DOHH2 (cell line): Measurements from ENCODE around the gene MGAT4C.

Source experiments
- H3F3A ChIP-seq: fragments of 200-600 bp; sonication (generic), shearing (Covaris generic); 2 replicates; pipeline ENCODE4 v1.6.0; 2016; ENCODE audit warnings: antibody characterized with exemption, mild to moderate bottlenecking; ENCODE audit not compliant: control insufficient read depth, insufficient read depth
- H3K27ac ChIP-seq: fragments of 200-600 bp; sonication (generic); 2 replicates; pipeline ENCODE4 v1.5.1; 2014; ENCODE audit warnings: low read depth, mild to moderate bottlenecking, low read length, moderate library complexity
- H3K27me3 ChIP-seq: fragments of 200-600 bp; sonication (generic); 2 replicates; pipeline ENCODE4 v1.6.1; 2014; ENCODE audit warnings: mild to moderate bottlenecking, low read length, mixed read lengths; ENCODE audit not compliant: control insufficient read depth
- H3K36me3 ChIP-seq: fragments of 200-600 bp; sonication (generic); 2 replicates; pipeline ENCODE4 v1.6.1; 2014; ENCODE audit warnings: mild to moderate bottlenecking, low read length, moderate library complexity, mixed read lengths; ENCODE audit not compliant: control insufficient read depth
- H3K4me1 ChIP-seq: fragments of 200-600 bp; sonication (generic); 2 replicates; pipeline ENCODE4 v1.6.1; 2014; ENCODE audit warnings: mild to moderate bottlenecking, low read length, mixed read lengths; ENCODE audit not compliant: control insufficient read depth
- H3K4me2 ChIP-seq: fragments of 200-600 bp; sonication (generic); 2 replicates; pipeline ENCODE4 v1.6.0; 2014; ENCODE audit warnings: mild to moderate bottlenecking, low read length, moderate library complexity
- H3K4me3 ChIP-seq: fragments of 200-600 bp; sonication (generic); 2 replicates; pipeline ENCODE4 v1.5.1; 2014; ENCODE audit warnings: mild to moderate bottlenecking, low read length, mixed read lengths
- H3K79me2 ChIP-seq: fragments of 200-600 bp; sonication (generic); 2 replicates; pipeline ENCODE4 v1.6.1; 2014; ENCODE audit warnings: mild to moderate bottlenecking, low read length, mixed read lengths; ENCODE audit not compliant: control insufficient read depth
- H3K9me2 ChIP-seq: fragments of 200-600 bp; sonication (generic); replicated peaks from 2 replicates; pipeline ENCODE4 v1.6.1; 2014; ENCODE audit warnings: mild to moderate bottlenecking, low read length, mixed read lengths; ENCODE audit not compliant: control insufficient read depth
- H3K9me3 ChIP-seq: fragments of 200-600 bp; sonication (generic); 2 replicates; pipeline ENCODE4 v1.6.1; 2014; ENCODE audit warnings: antibody characterized with exemption, low read length, mixed read lengths; ENCODE audit not compliant: control insufficient read depth, insufficient read depth
- H4K20me1 ChIP-seq: fragments of 200-600 bp; sonication (generic); 2 replicates; pipeline ENCODE4 v1.6.0; 2014; ENCODE audit warnings: low read depth, mild to moderate bottlenecking, antibody characterized with exemption, low read length, moderate library complexity; ENCODE audit not compliant: control insufficient read depth, insufficient read depth
- CTCF ChIP-seq: fragments of 200-600 bp; sonication (generic); IDR thresholded peaks from one replicate; pipeline ENCODE4 v1.5.1; 2014; ENCODE audit warnings: antibody characterized with exemption, mild to moderate bottlenecking, low read depth, low read length; ENCODE audit not compliant: poor library complexity, severe bottlenecking
- EZH2phosphoT487 ChIP-seq: fragments of 200-600 bp; sonication (generic); IDR thresholded peaks from 2 replicates; pipeline ENCODE4 v1.6.1; 2017; ENCODE audit warnings: borderline replicate concordance, mild to moderate bottlenecking, antibody characterized with exemption, low read length, moderate library complexity, mixed read lengths

The MGAT4C gene

GRCh38 chr12:85971800-85972199, 284.4 kb downstream of the MGAT4C start:
- TF ChIP-seq CTCF: no peak
- no peak for TF ChIP-seq EZH2phosphoT487
- H3K79me2 ChIP-seq: no peaks in the 10 kb centered on the region
- H3F3A ChIP-seq: no peaks in the 10 kb centered on the region
- H3K27me3 ChIP-seq: no peaks in the 10 kb centered on the region
- H3K4me1 ChIP-seq: no peaks in the 10 kb centered on the region
- H3K4me3 ChIP-seq: no peak overlapping the region
- H4K20me1 ChIP-seq: no peaks in the 10 kb centered on the region
- H3K9me3 ChIP-seq: no peaks in the 10 kb centered on the region
- H3K36me3 ChIP-seq: no peaks in the 10 kb centered on the region
- H3K9me2 ChIP-seq: no peaks in the 10 kb centered on the region
- no peak overlapping the region for H3K4me2 ChIP-seq
- no peak overlapping the region for H3K27ac ChIP-seq

DNA sequence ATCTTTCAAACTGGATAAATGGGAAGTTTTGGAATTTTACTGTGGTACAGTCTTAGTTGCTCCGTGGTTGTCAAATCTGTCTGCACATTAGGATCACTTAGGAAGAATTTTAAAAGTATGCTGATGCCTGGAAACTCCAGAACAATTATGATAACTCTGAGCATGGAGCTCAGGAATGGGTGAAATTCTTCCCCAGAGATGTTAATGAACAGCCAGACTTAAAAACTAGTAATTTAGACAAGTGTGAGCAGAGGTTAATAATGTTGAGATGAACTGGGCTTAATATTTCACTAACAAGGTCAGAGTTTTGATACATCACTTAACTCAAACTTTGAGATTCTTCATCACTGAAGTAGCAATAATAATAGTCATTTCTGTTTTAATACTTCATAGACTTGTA, 287.6 kb downstream of the MGAT4C start:
- Histone ChIP-seq H3K4me2 (no peak overlapping the region), H3K36me3 (no peaks in the 10 kb centered on the region), H3K4me3 (no peak overlapping the region), H3K9me3 (no peaks in the 10 kb centered on the region), H4K20me1 (no peaks in the 10 kb centered on the region), H3K4me1 (no peaks in the 10 kb centered on the region), H3K9me2 (no peaks in the 10 kb centered on the region), H3K27me3 (no peaks in the 10 kb centered on the region), H3K27ac (no peak overlapping the region), H3F3A (no peaks in the 10 kb centered on the region), H3K79me2 (no peaks in the 10 kb centered on the region)
- TF ChIP-seq CTCF (no peak), EZH2phosphoT487 (no peak)

DNA sequence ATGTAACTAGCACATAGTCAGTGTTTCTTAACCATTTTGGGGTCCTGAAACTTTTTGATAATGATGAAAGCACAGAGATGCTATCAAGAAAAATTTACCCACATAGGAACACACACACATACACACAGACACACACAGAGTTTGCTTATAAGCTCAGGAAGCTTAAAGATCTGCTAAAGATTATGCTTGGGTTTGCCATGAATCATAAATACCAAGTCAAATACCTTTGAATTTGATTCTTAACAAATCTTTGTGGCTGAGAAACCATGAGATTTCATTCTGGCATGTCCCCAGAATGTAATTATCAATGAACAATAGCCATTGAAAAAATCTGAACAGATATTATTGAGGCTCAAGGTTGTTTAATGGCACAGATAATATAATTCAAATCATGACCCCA, 292.9 kb downstream of the MGAT4C start:
- no peaks in the 10 kb centered on the region for H3K36me3 ChIP-seq
- no peak overlapping the region for H3K4me3 ChIP-seq
- no peak for TF ChIP-seq CTCF
- TF ChIP-seq EZH2phosphoT487: no peak
- H3K4me1 ChIP-seq: no peaks in the 10 kb centered on the region
- H3K4me2 ChIP-seq: no peak overlapping the region
- no peaks in the 10 kb centered on the region for H3F3A ChIP-seq
- no peaks in the 10 kb centered on the region for H3K79me2 ChIP-seq
- no peaks in the 10 kb centered on the region for H4K20me1 ChIP-seq
- H3K9me3 ChIP-seq: no peaks in the 10 kb centered on the region
- H3K27ac ChIP-seq: no peak overlapping the region
- no peaks in the 10 kb centered on the region for H3K27me3 ChIP-seq
- no peaks in the 10 kb centered on the region; the same call in 1 of the 2 replicates for H3K9me2 ChIP-seq

DNA sequence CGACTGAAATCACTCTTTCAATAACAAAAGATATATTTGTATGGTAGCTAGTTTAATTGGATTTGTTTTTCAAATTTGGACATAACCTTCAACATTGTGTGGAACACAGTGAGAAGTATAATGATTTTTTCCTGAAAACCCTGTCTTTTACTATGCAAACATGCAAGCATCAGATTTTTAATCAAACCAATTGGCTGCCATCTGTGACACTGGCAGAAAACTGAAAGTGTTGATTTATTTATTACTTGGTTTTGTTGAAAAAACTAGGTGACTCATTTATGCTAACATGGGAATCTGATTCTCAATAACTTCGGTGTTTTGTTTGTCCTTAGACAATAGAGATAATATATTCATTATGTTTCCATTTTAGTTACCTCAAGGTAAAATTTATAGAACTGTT, 300.1 kb downstream of the MGAT4C start:
- Histone ChIP-seq H3F3A (no peaks in the 10 kb centered on the region), H3K79me2 (no peaks in the 10 kb centered on the region), H3K4me3 (no peak overlapping the region), H3K36me3 (no peaks in the 10 kb centered on the region), H3K4me2 (no peak overlapping the region), H3K9me3 (no peaks in the 10 kb centered on the region), H3K4me1 (no peaks in the 10 kb centered on the region), H3K9me2 (no peaks in the 10 kb centered on the region; the same call in 1 of the 2 replicates), H3K27me3 (no peaks in the 10 kb centered on the region), H3K27ac (no peak overlapping the region), H4K20me1 (no peaks in the 10 kb centered on the region)
- TF ChIP-seq CTCF: no peak
- no peak for TF ChIP-seq EZH2phosphoT487
